ENCODE measurements around the gene METTL2B. TPM values are rescaled to one million over a fixed set of nuclear protein-coding genes. Genes with fewer than 3 reads are reported as not detected.

The METTL2B gene
- total RNA-seq, 1 donor from 2014 or later = 50.1 TPM

Small RNAs within 50 kb of the gene (small RNA-seq; reads per million reads assigned to genes)
- gene AC010655.1 (not detected), gene AC010655.2 (not detected), gene RF00017 (not detected), gene RNU7-54P (not detected)

Other genes starting within 250 kb of the METTL2B start
- not detected in 2 replicates for gene LEP, start 235.5 kb upstream of the METTL2B start, total RNA-seq (ENCODE audit: low replicate concordance)
- 33.4 and 33.5 TPM in 2 replicates for gene RBM28, start 132.8 kb upstream of the METTL2B start, total RNA-seq (ENCODE audit: low replicate concordance)
- gene PRRT4, start 115.1 kb upstream of the METTL2B start, total RNA-seq (ENCODE audit: low replicate concordance) = 0.68 TPM in 1 of 2 replicates, not detected in the other
- 17.0 and 30.8 TPM in 2 replicates for gene IMPDH1, start 66.8 kb upstream of the METTL2B start, total RNA-seq (ENCODE audit: low replicate concordance)
- 53.9 and 70.1 TPM in 2 replicates for gene HILPDA, start 20.9 kb upstream of the METTL2B start, total RNA-seq (ENCODE audit: low replicate concordance)
- gene GARIN1A, start 195.5 kb downstream of the METTL2B start, total RNA-seq (ENCODE audit: low replicate concordance) = 0.43 TPM in 1 of 2 replicates, not detected in the other

All from neural progenitor cell (in vitro differentiated cells).